HL-60 (cell line): ENCODE measurements around the gene TMED10.

Source experiments
- DNase-seq, 2 experiments: peaks; one replicate each; pipeline ENCODE4 v3.0.0-alpha.2; 2010 to 2020; ENCODE audit warnings: low read depth in 1 of 2, low spot score in 1 of 2
- H3K27ac ChIP-seq: fragments of 250-450 bp; sonication (Bioruptor Pico); replicated peaks from 2 replicates; pipeline ENCODE4 v1.5.1; 2020; ENCODE audit warnings: mild to moderate bottlenecking, moderate library complexity
- H3K27me3 ChIP-seq: fragments of 250-450 bp; sonication (Bioruptor Pico); 2 replicates; pipeline ENCODE4 v1.5.1; 2021; ENCODE audit warnings: mild to moderate bottlenecking, moderate library complexity; ENCODE audit not compliant: insufficient read depth, poor library complexity, severe bottlenecking
- H3K4me3 ChIP-seq: replicated peaks from 2 replicates; pipeline ENCODE4 v1.5.1; 2011; ENCODE audit warnings: mild to moderate bottlenecking, control low read depth, low read length; ENCODE audit not compliant: insufficient read depth
- CTCF ChIP-seq: IDR thresholded peaks from one replicate; pipeline ENCODE4 v1.5.1; 2011; ENCODE audit warnings: low read length, control low read depth, inconsistent platforms; ENCODE audit not compliant: insufficient read depth
- GABPA ChIP-seq: IDR thresholded peaks from 2 replicates; pipeline ENCODE4 v1.6.1; 2012; ENCODE audit warnings: low read depth
- POLR2AphosphoS5 ChIP-seq: IDR thresholded peaks from 2 replicates; pipeline ENCODE4 v1.6.1; 2012; ENCODE audit warnings: low read depth
- REST ChIP-seq: IDR thresholded peaks from 2 replicates; pipeline ENCODE4 v1.6.1; 2012; ENCODE audit warnings: low read depth; ENCODE audit not compliant: insufficient replicate concordance
- SPI1 ChIP-seq: IDR thresholded peaks from 2 replicates; pipeline ENCODE4 v1.6.1; 2012; ENCODE audit warnings: low read depth, mild to moderate bottlenecking, borderline replicate concordance
- long read RNA-seq: library from polyadenylated mRNA; unstranded; transcript quantifications from one replicate; pipeline ENCODE4 v2.0.0, GENCODE V29; 2020

TMED10 gene
- long read RNA-seq, full-length matches to known transcripts, result 576 of 620 reads
- long read RNA-seq, partial matches to known transcripts, result 1 of 620 reads
- long read RNA-seq, other reads (novel, unspliced or antisense), result 43 of 620 reads

DNA sequence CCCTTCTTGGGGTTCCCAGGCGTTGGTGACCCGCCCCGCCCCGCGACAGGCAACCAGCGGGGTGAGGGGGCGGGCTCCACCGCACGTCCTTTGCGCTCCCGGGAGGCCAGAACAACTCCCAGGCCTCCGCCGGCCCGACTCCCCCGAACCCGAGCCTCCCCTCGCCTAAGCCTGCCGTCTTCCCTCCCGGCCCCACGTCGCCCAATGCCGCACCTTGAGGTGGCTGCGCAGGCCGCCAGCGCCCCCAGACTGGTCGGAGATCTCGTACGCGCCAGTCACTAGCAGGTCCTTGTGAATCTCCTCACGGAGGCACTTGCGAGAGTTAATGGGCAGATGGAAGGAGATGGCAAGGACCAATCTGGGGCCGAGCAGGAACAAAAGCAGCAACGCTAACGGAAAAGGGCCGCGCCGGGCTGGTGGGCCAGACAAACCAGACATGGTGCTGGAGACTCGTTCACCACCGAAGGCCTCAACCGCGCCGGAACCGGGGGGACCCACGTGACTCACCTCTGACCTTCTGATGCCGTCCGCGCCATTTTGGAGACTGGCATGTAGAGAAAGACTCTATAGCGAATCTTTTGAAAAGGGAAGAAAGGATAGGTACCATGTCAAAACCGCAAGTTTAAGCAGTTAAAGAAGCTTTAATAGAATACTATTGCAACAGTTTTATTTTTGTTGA lies at the start of gene TMED10:
Gene TMED10 (minus strand): TSS at position 471 of the 679 bp plus-strand sequence. CDS start 33 bp downstream, at position 438.
- TF ChIP-seq GABPA (peak; percentile 87), REST (peak; percentile 23), CTCF (no peak), POLR2AphosphoS5 (peak; percentile 75; the same call in 1 of the 2 replicates)
- no peaks in the 10 kb centered on the region for H3K27me3 ChIP-seq
- H3K4me3 ChIP-seq, result peak within 1 kb of the TSS; percentile 64
- peak within 1 kb of the TSS; percentile 93 for H3K27ac ChIP-seq
- peak; percentile 68 to 77 for DNase-seq

GRCh38 chr14:75224561-75224960 lies 48.1 kb upstream of the TMED10 start:
- no peaks in the 10 kb centered on the region for H3K27me3 ChIP-seq
- no peak for DNase-seq
- no peak overlapping the region for H3K27ac ChIP-seq
- TF ChIP-seq CTCF (no peak), POLR2AphosphoS5 (no peak), REST (no peak), SPI1 (no peak), GABPA (no peak)
- H3K4me3 ChIP-seq, result no peak overlapping the region

- DNase-seq, result peak; percentile 72 to 78
- H3K27me3 ChIP-seq, result no peaks in the 10 kb centered on the region
- no peak overlapping the region for H3K4me3 ChIP-seq
- H3K27ac ChIP-seq, result peak overlapping the region; percentile 59
- no peak; the same call in 1 of the 2 replicates for TF ChIP-seq POLR2AphosphoS5
- peak; percentile 76; the same call in 1 of the 2 replicates for TF ChIP-seq SPI1
Observed at GRCh38 chr14:75223664-75224154, 47.3 kb upstream of the TMED10 start.

- H3K4me3 ChIP-seq, result no peak overlapping the region
- no peak overlapping the region for H3K27ac ChIP-seq
- peak; percentile 23 to 58 for DNase-seq
Observed at GRCh38 chr14:75222208-75222701, 45.8 kb upstream of the TMED10 start.

More at GRCh38 chr14:75222208-75222701, 45.8 kb upstream of the TMED10 start:
- peak; percentile 13; the same call in 1 of the 2 replicates for TF ChIP-seq SPI1
- no peak for TF ChIP-seq POLR2AphosphoS5
- H3K27me3 ChIP-seq, result no peaks in the 10 kb centered on the region
